Stomach (tissue), 9 donors: ENCODE results near the gene SUCLA2. TPM values are rescaled to one million over a fixed set of nuclear protein-coding genes. Genes with fewer than 3 reads are reported as not detected.
A peak's percentile ranks its signal among the peaks of the same experiment; 100 is the strongest.

Source experiments
- DNase-seq, 2 donors: peaks; one replicate each; pipeline versions ENCODE4 v3.0.0 to v3.0.0-alpha.2; 2013 to 2019
- H3K27ac ChIP-seq, 5 donors: fragments of 200-600 bp in 4 of 5; sonication (generic) in 4 of 5; one replicate each; pipeline ENCODE4 v1.5.1; 2013 to 2019; ENCODE audit warnings: mild to moderate bottlenecking in 1 of 5, moderate library complexity in 1 of 5
- H3K27me3 ChIP-seq, 3 donors: fragments of 200-600 bp; sonication (generic); one replicate each; pipeline ENCODE4 v1.5.1; 2017 to 2019; ENCODE audit warnings: mixed run types in 1 of 3
- H3K36me3 ChIP-seq, 4 donors: fragments of 200-600 bp; sonication (generic); 1 replicate in 3 of 4; 2 replicates in 1 of 4; pipeline ENCODE4 v1.5.1; 2016 to 2019
- H3K4me1 ChIP-seq, 4 donors: fragments of 200-600 bp; sonication (generic); one replicate each; pipeline ENCODE4 v1.5.1; 2016 to 2019
- H3K4me3 ChIP-seq, 4 donors: fragments of 200-600 bp; sonication (generic) in 3 of 4; one replicate each; pipeline ENCODE4 v1.5.1; 2016 to 2019; ENCODE audit warnings: mild to moderate bottlenecking in 1 of 4
- H3K9me3 ChIP-seq, 4 donors: fragments of 200-600 bp; sonication (generic); one replicate each; pipeline ENCODE4 v1.5.1; 2016 to 2019
- EP300 ChIP-seq: sonication (generic); formaldehyde crosslinking; IDR thresholded peaks from one replicate; pipeline ENCODE4 v1.6.1; 2017; ENCODE audit warnings: antibody characterized with exemption
- POLR2A ChIP-seq, 4 donors: fragments of 450-650 bp; IDR thresholded peaks; one replicate each; pipeline ENCODE4 v1.6.1; 2016; ENCODE audit warnings: antibody characterized with exemption in 4 of 4, control low read depth in 2 of 4, mild to moderate bottlenecking in 1 of 4, moderate library complexity in 1 of 4
- POLR2AphosphoS5 ChIP-seq, 3 donors: sonication (generic); formaldehyde crosslinking; IDR thresholded peaks; one replicate each; pipeline ENCODE4 v1.6.1; 2016; ENCODE audit warnings: antibody characterized with exemption in 3 of 3
- WGBS, 5 donors: extraction: QIAGEN DNeasy Blood & Tissue Kit in 3 of 5; methylation state at CpG; one replicate each; pipeline versions ENCODE4 v1.1.5 to v1.1.7; 2013 to 2018; 5-methylcytosine and 5-hydroxymethylcytosine counted together
- intact Hi-C: fragments of 100-400 bp; cut with DNase I; formaldehyde crosslinking; loops from one replicate; pipeline ENCODE4 v1.15.1; 2023; ENCODE audit warnings: low total_unique reads
- polyA plus RNA-seq, 3 donors: library from polyadenylated mRNA; stranded (reverse); fragments of 200-250 nt; gene quantifications; one replicate each; pipeline ENCODE4 v1.2.3, GENCODE V29; 2013
- total RNA-seq, 5 donors: library from RNA; depleted of rRNA; stranded (reverse); fragments of >200 nt; gene quantifications; one replicate each; pipeline versions ENCODE4 v1.1.0 to v1.2.3, GENCODE V29; 2014 to 2016
- TF ChIP-seq, protein P1 (sequence below), 7 experiments: fragments of 450-650 bp in 4 of 7; fragments of 200-600 bp in 3 of 7; sonication (generic) in 3 of 7; IDR thresholded peaks; one replicate each; pipeline ENCODE4 v1.5.1; 2016 to 2019; ENCODE audit warnings: antibody characterized with exemption in 7 of 7, control low read depth in 2 of 7, mild to moderate bottlenecking in 1 of 7
- donor health status: healthy with polysubstance abuse.
- donor health status: Bipolar disorder and iron deficiency.
- donor health status: healthy.

Gene SUCLA2
- total and polyA plus RNA-seq, 8 donors: 8.1 to 77.3 (median 33.5) TPM

DNA sequence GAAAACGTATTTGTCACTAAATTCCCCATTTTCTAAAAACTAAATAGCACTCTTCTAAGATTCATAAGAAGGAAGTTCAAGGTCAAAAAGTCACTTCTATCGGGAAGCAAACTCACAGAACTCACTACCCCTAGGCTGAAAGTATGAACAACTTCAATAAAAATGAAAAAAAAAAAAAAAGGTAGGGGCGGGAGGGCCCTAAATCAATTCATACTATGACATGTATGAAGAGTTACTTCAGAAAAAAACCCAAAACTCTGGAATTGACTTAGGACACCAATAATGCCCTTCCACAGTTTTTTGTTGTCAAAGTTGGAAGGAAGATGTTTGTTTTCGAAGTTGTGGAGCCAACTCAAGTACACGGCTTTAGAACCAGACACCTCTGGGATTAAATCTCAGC is 1.1 kb downstream of the SUCLA2 start:
- no peaks in the 10 kb centered on the region for H3K9me3 ChIP-seq

DNA sequence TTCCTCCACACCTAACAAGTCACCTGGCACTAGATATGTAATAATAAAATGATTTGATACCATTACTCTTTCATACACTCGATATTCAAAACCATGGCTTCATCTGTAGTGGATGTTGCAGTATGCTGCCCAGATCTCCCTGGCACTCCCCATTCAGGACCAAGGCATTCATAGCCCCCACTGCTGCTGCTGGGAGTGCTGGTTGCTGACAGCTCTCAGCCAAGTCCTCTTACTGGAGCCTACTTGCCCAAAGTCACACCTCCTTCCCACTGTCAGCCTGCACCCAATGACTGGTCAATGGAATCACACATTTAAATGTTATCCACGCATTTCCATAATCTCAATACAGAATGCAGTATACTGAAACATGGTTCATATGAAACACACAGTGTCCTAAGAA is 3.7 kb downstream of the SUCLA2 start:
- DNase-seq: no peak
- no peaks in the 10 kb centered on the region for H3K9me3 ChIP-seq
- intact Hi-C loops: no loop called here
- H3K4me3 ChIP-seq: no peak overlapping the region
- TF ChIP-seq POLR2A (IDR thresholded peaks at IDR 0.05) (no peak), POLR2AphosphoS5 (IDR thresholded peaks at IDR 0.05) (no peak), EP300 (no peak)
- TF ChIP-seq, protein P1, sequence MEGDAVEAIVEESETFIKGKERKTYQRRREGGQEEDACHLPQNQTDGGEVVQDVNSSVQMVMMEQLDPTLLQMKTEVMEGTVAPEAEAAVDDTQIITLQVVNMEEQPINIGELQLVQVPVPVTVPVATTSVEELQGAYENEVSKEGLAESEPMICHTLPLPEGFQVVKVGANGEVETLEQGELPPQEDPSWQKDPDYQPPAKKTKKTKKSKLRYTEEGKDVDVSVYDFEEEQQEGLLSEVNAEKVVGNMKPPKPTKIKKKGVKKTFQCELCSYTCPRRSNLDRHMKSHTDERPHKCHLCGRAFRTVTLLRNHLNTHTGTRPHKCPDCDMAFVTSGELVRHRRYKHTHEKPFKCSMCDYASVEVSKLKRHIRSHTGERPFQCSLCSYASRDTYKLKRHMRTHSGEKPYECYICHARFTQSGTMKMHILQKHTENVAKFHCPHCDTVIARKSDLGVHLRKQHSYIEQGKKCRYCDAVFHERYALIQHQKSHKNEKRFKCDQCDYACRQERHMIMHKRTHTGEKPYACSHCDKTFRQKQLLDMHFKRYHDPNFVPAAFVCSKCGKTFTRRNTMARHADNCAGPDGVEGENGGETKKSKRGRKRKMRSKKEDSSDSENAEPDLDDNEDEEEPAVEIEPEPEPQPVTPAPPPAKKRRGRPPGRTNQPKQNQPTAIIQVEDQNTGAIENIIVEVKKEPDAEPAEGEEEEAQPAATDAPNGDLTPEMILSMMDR (IDR thresholded peaks at IDR 0.05): no peak
- H3K36me3 ChIP-seq: peaks cover 0 to 34% (median 27%) of the 10 kb centered on the region in 4 donors
- H3K27me3 ChIP-seq: no peaks in the 10 kb centered on the region
- peaks cover 14 to 50% (median 34%) of the 10 kb centered on the region in 4 donors for H3K4me1 ChIP-seq
- no peak overlapping the region for H3K27ac ChIP-seq
- 93 to 96% (median 95%) methylated on average over 2 of the region's 2 CpGs for WGBS, 5 donors

More for the DNA sequence above, 1.1 kb downstream of the SUCLA2 start:
- DNase-seq: no peak
- peak overlapping the region in 2 of 5 donors; percentile 91 for H3K27ac ChIP-seq
- H3K27me3 ChIP-seq: no peaks in the 10 kb centered on the region
- peaks cover 14 to 50% (median 34%) of the 10 kb centered on the region in 4 donors for H3K4me1 ChIP-seq
- H3K36me3 ChIP-seq: peaks cover 0 to 16% (median 11%) of the 10 kb centered on the region in 4 donors
- intact Hi-C loops: no loop called here
- 36 to 41% (median 39%) methylated on average over 5 of the region's 5 CpGs for WGBS, 5 donors
- TF ChIP-seq POLR2AphosphoS5 (IDR thresholded peaks at IDR 0.05) (no peak), EP300 (no peak), POLR2A (IDR thresholded peaks at IDR 0.05) (no peak)
- TF ChIP-seq, protein P1 (IDR thresholded peaks at IDR 0.05): no peak
- H3K4me3 ChIP-seq: peak overlapping the region; percentile 66 to 99 (median 96)

DNA sequence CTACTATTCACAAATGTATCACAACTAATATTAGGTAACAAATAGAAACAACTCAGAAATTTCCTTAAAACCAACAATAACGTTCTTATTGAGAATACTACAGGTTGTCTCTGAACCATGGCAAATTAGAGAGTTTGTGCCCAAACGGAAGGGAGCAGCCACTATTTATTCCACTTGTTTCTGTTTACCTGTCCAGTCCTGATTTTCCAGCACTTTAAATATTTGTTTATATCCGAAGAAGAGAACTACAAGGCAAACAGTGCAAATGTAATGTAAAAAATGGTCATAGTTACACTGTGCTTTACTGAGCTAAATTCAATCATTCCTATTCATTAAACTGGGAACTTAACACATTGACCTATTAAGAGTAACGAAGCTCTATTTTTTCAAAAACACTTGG is 9.2 kb downstream of the SUCLA2 start:
- H3K27me3 ChIP-seq: no peaks in the 10 kb centered on the region
- peaks cover 0 to 69% (median 67%) of the 10 kb centered on the region in 4 donors for H3K36me3 ChIP-seq
- H3K27ac ChIP-seq: no peak overlapping the region
- no peaks in the 10 kb centered on the region for H3K9me3 ChIP-seq
- no peak for DNase-seq
- TF ChIP-seq POLR2A (IDR thresholded peaks at IDR 0.05): no peak
- no peak for TF ChIP-seq POLR2AphosphoS5 (IDR thresholded peaks at IDR 0.05)
- TF ChIP-seq, protein P1 (IDR thresholded peaks at IDR 0.05): no peak
- no peak for TF ChIP-seq EP300
- H3K4me3 ChIP-seq: no peak overlapping the region
- intact Hi-C loops: no loop called here
- 73 to 89% (median 82%) methylated on average over 4 of the region's 4 CpGs for WGBS, 5 donors
- H3K4me1 ChIP-seq: peaks cover 0 to 18% (median 0%) of the 10 kb centered on the region in 4 donors

DNA sequence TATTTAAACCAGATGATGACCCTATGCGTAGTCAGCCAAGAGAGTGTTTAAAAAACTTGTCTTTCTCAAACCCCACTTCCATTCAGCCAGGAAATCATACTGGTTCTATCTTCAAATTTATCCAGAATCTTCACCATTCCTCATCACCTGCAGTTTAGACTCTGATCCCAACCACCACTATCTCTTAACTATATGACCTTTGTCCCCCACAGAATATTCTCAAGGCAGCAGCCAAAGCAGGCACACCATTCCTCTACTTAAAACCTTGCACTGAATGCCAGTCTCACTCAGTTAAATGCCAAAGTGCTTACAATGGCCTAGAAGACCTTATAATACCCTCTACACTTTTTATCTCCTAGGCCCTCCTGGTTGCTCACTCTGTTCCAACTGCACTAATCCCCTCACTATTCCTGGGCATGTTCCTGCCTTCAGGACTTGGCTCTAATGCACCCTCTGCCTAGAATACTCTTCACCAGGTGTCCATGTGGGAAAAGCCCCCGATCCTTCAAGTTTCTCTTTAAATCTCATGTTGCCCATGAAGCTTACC is 10.1 kb downstream of the SUCLA2 start:
- 96 to 100% (median 99%) methylated on average over 2 of the region's 2 CpGs for WGBS, 5 donors
- H3K4me3 ChIP-seq: no peak overlapping the region
- no peaks in the 10 kb centered on the region for H3K27me3 ChIP-seq
- DNase-seq: no peak
- TF ChIP-seq POLR2AphosphoS5 (IDR thresholded peaks at IDR 0.05): no peak
- TF ChIP-seq POLR2A (IDR thresholded peaks at IDR 0.05): no peak
- TF ChIP-seq, protein P1 (IDR thresholded peaks at IDR 0.05): no peak
- TF ChIP-seq EP300: no peak
- peaks cover 0 to 14% (median 0%) of the 10 kb centered on the region in 4 donors for H3K4me1 ChIP-seq
- intact Hi-C loops: no loop called here
- no peaks in the 10 kb centered on the region for H3K9me3 ChIP-seq
- no peak overlapping the region for H3K27ac ChIP-seq
- H3K36me3 ChIP-seq: peaks cover 3 to 72% (median 69%) of the 10 kb centered on the region in 4 donors
